ENCODE results near the gene LANCL3.
"Not testable (repeated sequence)": the region's sequence is repeated elsewhere in the genome, so short reads cannot be mapped to it uniquely, and the experiment has no call there.

- not testable (repeated sequence) for TF ChIP-seq POLR2AphosphoS5, CTCF, POLR2A (IDR thresholded peaks at IDR 0.05)
Observed at GRCh38 chrX:37549619-37550018, 21.8 kb upstream of the LANCL3 start.

Measured in suprapubic skin (tissue), 4 donors.